ENCODE measurements around the gene WIPF3.

GRCh38 chr7:29815181-29816105 lies 9.1 kb downstream of the WIPF3 start:
- TF ChIP-seq POLR2A (IDR thresholded peaks at IDR 0.05) = no peak
- no peak for TF ChIP-seq CTCF (IDR thresholded peaks at IDR 0.05)
